G401.6 (cell line): ENCODE results near the gene GSX2.
"Not testable (repeated sequence)": the region's sequence is repeated elsewhere in the genome, so short reads cannot be mapped to it uniquely, and the experiment has no call there.

Experiments
- FAIRE-seq: peaks from 2 replicates; lab custom pipeline; 2012; peaks lifted over from hg19 to GRCh38; lab: Jason Lieb, UNC

Gene GSX2

GRCh38 chr4:54099748-54100574, at the start of gene GSX2:
Gene GSX2 (plus strand): TSS chr4:54100163. CDS start chr4:54100345, 182 bp downstream.
- FAIRE-seq, result no peak

GRCh38 chr4:54050214-54050904, 49.6 kb upstream of the GSX2 start:
- FAIRE-seq, result no peak

- not testable (repeated sequence) for FAIRE-seq
These were observed 46.6 kb upstream of the GSX2 start for GRCh38 chr4:54053322-54053721.

- no peak for FAIRE-seq
These were observed 45.5 kb upstream of the GSX2 start for GRCh38 chr4:54054501-54054900.

GRCh38 chr4:54055494-54055893, 44.5 kb upstream of the GSX2 start:
- FAIRE-seq, result no peak

GRCh38 chr4:54056360-54056759, 43.6 kb upstream of the GSX2 start:
- peak; percentile 42 for FAIRE-seq

- FAIRE-seq, result no peak
These were observed 41.8 kb upstream of the GSX2 start for GRCh38 chr4:54058171-54058570.

- FAIRE-seq, result no peak
These were observed 39.8 kb upstream of the GSX2 start for GRCh38 chr4:54060116-54060515.

GRCh38 chr4:54061067-54061466, 38.9 kb upstream of the GSX2 start:
- no peak for FAIRE-seq

GRCh38 chr4:54061873-54062272, 38.1 kb upstream of the GSX2 start:
- FAIRE-seq, result peak; percentile 33

- FAIRE-seq, result no peak
These were observed 37.6 kb upstream of the GSX2 start for GRCh38 chr4:54062392-54062791.

- no peak for FAIRE-seq
These were observed 36.7 kb upstream of the GSX2 start for GRCh38 chr4:54063229-54063628.

- no peak for FAIRE-seq
These were observed 36.1 kb upstream of the GSX2 start for GRCh38 chr4:54063737-54064316.

- no peak for FAIRE-seq
These were observed 35.4 kb upstream of the GSX2 start, which contains the start of gene CHIC2 for GRCh38 chr4:54064317-54065111. Gene CHIC2 (minus strand): TSS chr4:54064605. CDS start chr4:54064300, 305 bp downstream.

GRCh38 chr4:54065282-54066087, 34.5 kb upstream of the GSX2 start:
- FAIRE-seq, result no peak

- FAIRE-seq, result no peak
These were observed 33.9 kb upstream of the GSX2 start for GRCh38 chr4:54066088-54066415.

GRCh38 chr4:54066718-54067129, 33.2 kb upstream of the GSX2 start:
- no peak for FAIRE-seq

GRCh38 chr4:54067166-54067565, 32.8 kb upstream of the GSX2 start:
- no peak for FAIRE-seq

- FAIRE-seq, result no peak
These were observed 26.6 kb upstream of the GSX2 start for GRCh38 chr4:54073271-54073880.

- FAIRE-seq, result no peak
These were observed 25.6 kb upstream of the GSX2 start for GRCh38 chr4:54074381-54074780.

- FAIRE-seq, result no peak
These were observed 23.3 kb upstream of the GSX2 start for GRCh38 chr4:54076673-54077072.
